Naive thymus-derived CD4-positive, alpha-beta T cell (primary cell): Measurements from ENCODE around the gene MELK. TPM values are rescaled to one million over a fixed set of nuclear protein-coding genes. Genes with fewer than 3 reads are reported as not detected.
"Not testable (repeated sequence)": the region's sequence is repeated elsewhere in the genome, so short reads cannot be mapped to it uniquely, and the experiment has no call there.

Source experiments
- ATAC-seq: fragments of 150-1000 bp; cut with Tn5 transposase; 2 replicates; pipeline ENCODE4 v1.10.0; 2021; ENCODE audit warnings: mild to moderate bottlenecking, moderate library complexity
- CTCF ChIA-PET: fragments of 350-600 bp; sonication (Branson Sonifier 250); formaldehyde crosslinking; loops from one replicate; lab custom pipeline; 2021; ENCODE audit warnings: antibody characterized with exemption; lab: Charles Lee
- POLR2A ChIA-PET: fragments of 350-600 bp; sonication (Branson Sonifier 250); formaldehyde crosslinking; loops from one replicate; lab custom pipeline; 2021; ENCODE audit warnings: antibody characterized with exemption, inconsistent platforms; lab: Charles Lee
- DNase-seq, 9 donors: peaks; one replicate each; pipeline versions ENCODE4 v3.0.0 to v3.0.0-alpha.2; 2020 to 2022; ENCODE audit warnings: mixed read lengths in 1 of 9
- H3K27ac ChIP-seq: one replicate; pipeline ENCODE4 v1.7.0; 2013; ENCODE audit warnings: mild to moderate bottlenecking, low read depth, low read length, moderate library complexity
- H3K27me3 ChIP-seq, 2 donors: one replicate each; pipeline ENCODE4 v1.7.0; 2013; ENCODE audit warnings: low read length in 2 of 2, mild to moderate bottlenecking in 2 of 2, moderate library complexity in 2 of 2; ENCODE audit not compliant: control insufficient read depth in 2 of 2, insufficient read depth in 2 of 2
- H3K36me3 ChIP-seq, 3 experiments: 1 replicate in 2 of 3; 2 replicates in 1 of 3; pipeline ENCODE4 v1.7.0; 2013; ENCODE audit warnings: low read length in 3 of 3, mild to moderate bottlenecking in 3 of 3, moderate library complexity in 1 of 3; ENCODE audit not compliant: insufficient read depth in 3 of 3, control insufficient read depth in 2 of 3
- H3K4me1 ChIP-seq, 2 donors: one replicate each; pipeline ENCODE4 v1.7.0; 2013; ENCODE audit warnings: low read length in 2 of 2, mild to moderate bottlenecking in 2 of 2, moderate library complexity in 1 of 2; ENCODE audit not compliant: control insufficient read depth in 2 of 2, insufficient read depth in 2 of 2
- H3K4me3 ChIP-seq: 2 replicates; pipeline ENCODE4 v1.7.0; 2013; ENCODE audit warnings: mild to moderate bottlenecking, low read length
- H3K9me3 ChIP-seq, 3 experiments: 1 replicate in 2 of 3; 2 replicates in 1 of 3; pipeline ENCODE4 v1.7.0; 2013; ENCODE audit warnings: low read length in 3 of 3; ENCODE audit not compliant: control insufficient read depth in 2 of 3
- H3K27ac Mint-ChIP-seq, 9 donors: one replicate each; pipeline ENCODE4 v1.8.0; 2020 to 2022; ENCODE audit warnings: mixed read lengths in 9 of 9, mild to moderate bottlenecking in 8 of 9, moderate library complexity in 5 of 9, inconsistent platforms in 2 of 9
- H3K27me3 Mint-ChIP-seq, 5 donors: one replicate each; pipeline ENCODE4 v1.8.0; 2021 to 2022; ENCODE audit warnings: mixed read lengths in 5 of 5, mild to moderate bottlenecking in 1 of 5
- H3K36me3 Mint-ChIP-seq, 5 donors: one replicate each; pipeline ENCODE4 v1.8.0; 2020 to 2022; ENCODE audit warnings: mixed read lengths in 5 of 5, mild to moderate bottlenecking in 3 of 5, inconsistent platforms in 1 of 5
- H3K4me1 Mint-ChIP-seq, 7 donors: one replicate each; pipeline ENCODE4 v1.8.0; 2020 to 2022; ENCODE audit warnings: mixed read lengths in 7 of 7, mild to moderate bottlenecking in 3 of 7, inconsistent platforms in 1 of 7
- H3K4me3 Mint-ChIP-seq, 10 donors: one replicate each; pipeline ENCODE4 v1.8.0; 2020 to 2022; ENCODE audit warnings: mild to moderate bottlenecking in 10 of 10, mixed read lengths in 10 of 10, moderate library complexity in 6 of 10, inconsistent platforms in 2 of 10
- H3K9me3 Mint-ChIP-seq, 11 donors: one replicate each; pipeline ENCODE4 v1.8.0; 2020 to 2022; ENCODE audit warnings: mixed read lengths in 11 of 11, mild to moderate bottlenecking in 4 of 11, inconsistent platforms in 1 of 11, moderate library complexity in 1 of 11
- intact Hi-C, 2 donors: fragments of 100-400 bp; cut with micrococcal nuclease; formaldehyde crosslinking; loops; one replicate each; pipeline ENCODE4 v1.15.1; 2023
- polyA plus RNA-seq, 2 donors: library from polyadenylated mRNA; unstranded; fragments of 300-500 nt; fragmentation: Illumina TruSeq; gene quantifications; one replicate each; pipeline ENCODE4 v1.2.3, GENCODE V29; 2021
- total RNA-seq, 6 experiments: library from RNA in 5 of 6; stranded (reverse) in 5 of 6; gene quantifications; 1 replicate in 5 of 6; 2 replicates in 1 of 6; pipeline ENCODE4 v1.2.3 and lab custom pipeline; 2021 to 2026

MELK gene
- total and polyA plus RNA-seq, 7 experiments from 2014 or later: 0.22 to 40.2 (median 0.88) TPM; not detected in 4

DNA sequence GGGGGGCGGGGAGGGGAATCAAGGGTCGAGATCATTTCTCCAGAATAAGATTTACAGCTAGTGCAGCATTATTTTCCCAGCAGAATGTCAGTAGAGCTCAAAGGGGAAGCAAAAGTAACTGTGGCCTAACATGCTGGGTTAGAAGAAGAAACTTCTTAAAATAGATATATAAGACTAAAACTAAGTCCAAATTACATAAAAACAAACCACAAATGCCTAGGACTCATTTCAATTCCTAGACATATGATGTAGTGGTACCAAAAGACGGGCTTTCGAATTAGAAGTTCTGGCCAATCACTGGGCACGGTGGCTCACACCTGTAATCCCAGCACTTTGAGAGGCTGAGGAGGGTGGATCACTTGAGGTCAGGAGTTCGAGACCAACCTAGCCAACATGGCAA lies 20.8 kb upstream of the MELK start:
- Histone ChIP-seq H3K36me3 (no peaks in the 10 kb centered on the region), H3K4me3 (no peak overlapping the region), H3K4me1 (no peaks in the 10 kb centered on the region), H3K9me3 (no peaks in the 10 kb centered on the region), H3K27ac (no peak overlapping the region), H3K27me3 (no peaks in the 10 kb centered on the region)
- Mint-ChIP-seq H3K36me3 (no peaks in the 10 kb centered on the region), H3K4me1 (peaks cover 0 to 6% (median 2%) of the 10 kb centered on the region in 7 donors), H3K9me3 (no peaks in the 10 kb centered on the region), H3K4me3 (no peak overlapping the region), H3K27me3 (peaks cover 0 to 22% (median 3%) of the 10 kb centered on the region in 5 donors), H3K27ac (no peak overlapping the region)
- no peak for ATAC-seq
- CTCF ChIA-PET: interaction anchor here (1.1 to 10.6 kb wide), 3 partner anchors 60 to 146 kb away, joined by 4 to 253 read pairs (median 5); no protein-coding TSS in a partner anchor
- DNase-seq: no peak
- intact Hi-C loops: no loop called here
- POLR2A ChIA-PET: interaction anchor here (1.1 kb wide), 1 partner anchor 51 kb away, joined by 3 read pairs; no protein-coding TSS in a partner anchor

DNA sequence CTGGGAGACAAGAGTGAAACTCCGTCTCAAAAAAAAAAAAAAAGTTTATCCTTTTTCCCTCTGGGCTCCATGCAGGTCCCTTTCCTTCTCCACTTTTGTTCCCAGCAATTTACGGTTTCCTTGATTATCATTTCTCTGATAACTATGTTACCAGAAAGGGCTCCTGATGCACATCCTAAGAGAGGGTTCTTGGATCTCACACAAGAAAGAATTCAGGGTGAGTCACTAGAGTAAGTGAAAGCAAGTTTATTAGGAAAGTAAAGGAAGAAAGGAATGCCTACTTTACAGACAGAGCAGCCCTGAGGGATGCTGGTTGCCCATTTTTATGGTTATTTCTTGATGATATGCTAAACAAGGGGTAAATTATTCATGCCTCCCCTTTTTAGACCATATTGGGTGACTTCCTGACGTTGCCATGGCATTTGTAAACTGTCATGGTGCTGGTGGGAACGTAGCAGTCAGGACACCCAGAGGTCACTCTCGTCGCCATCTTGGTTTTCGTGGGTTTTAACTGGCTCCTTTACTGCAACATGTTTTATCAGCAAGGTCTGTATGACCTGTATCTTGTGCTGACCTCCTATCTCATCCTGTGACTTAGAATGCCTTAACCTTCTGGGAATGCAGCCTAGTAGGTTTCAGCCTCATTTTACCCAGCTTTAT lies 13.5 kb upstream of the MELK start:
- ATAC-seq (no peak), DNase-seq (no peak)
- no peak overlapping the region for H3K27ac ChIP-seq
- ChIA-PET POLR2A (interaction anchor here (1.2 kb wide), 1 partner anchor 152 kb away, joined by 3 read pairs; no protein-coding TSS in a partner anchor), CTCF (interaction anchor here (10.6 kb wide), 1 partner anchor 153 kb away, joined by 253 read pairs; no protein-coding TSS in a partner anchor)
- no peaks in the 10 kb centered on the region for H3K27me3 ChIP-seq
- Mint-ChIP-seq H3K4me3 (no peak overlapping the region), H3K27ac (no peak overlapping the region), H3K36me3 (no peaks in the 10 kb centered on the region), H3K9me3 (no peaks in the 10 kb centered on the region), H3K27me3 (no peaks in the 10 kb centered on the region), H3K4me1 (peaks cover 0 to 5% (median 2%) of the 10 kb centered on the region in 7 donors)
- no peaks in the 10 kb centered on the region for H3K4me1 ChIP-seq
- no peaks in the 10 kb centered on the region for H3K36me3 ChIP-seq
- no peak overlapping the region for H3K4me3 ChIP-seq
- no peaks in the 10 kb centered on the region for H3K9me3 ChIP-seq
- intact Hi-C loops: loop anchor here in 1 of 2 donors (5.0 kb wide), 1 partner anchor 168 kb away; no protein-coding TSS in a partner anchor

DNA sequence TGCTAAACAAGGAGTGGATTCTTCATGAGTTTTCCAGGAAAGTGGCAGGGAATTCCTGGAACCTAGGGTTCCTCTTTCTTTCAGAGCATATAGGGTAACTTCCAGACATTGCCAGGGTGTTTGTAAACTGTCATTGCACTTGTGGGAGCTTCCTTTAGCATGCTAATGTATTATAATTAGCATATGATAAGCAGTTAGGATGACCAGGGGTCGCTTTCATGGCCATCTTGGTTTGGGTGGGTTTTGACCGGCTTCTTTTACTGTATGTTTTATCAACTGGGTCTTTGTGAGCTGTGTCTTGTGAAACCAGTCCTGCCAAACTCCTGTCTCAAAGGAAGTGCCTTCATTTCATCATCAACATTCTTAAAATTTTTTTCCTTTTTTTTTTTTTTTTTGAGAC lies 11.9 kb upstream of the MELK start:
- Histone ChIP-seq H3K36me3 (no peaks in the 10 kb centered on the region), H3K27me3 (no peaks in the 10 kb centered on the region), H3K4me1 (no peaks in the 10 kb centered on the region), H3K9me3 (no peaks in the 10 kb centered on the region), H3K27ac (no peak overlapping the region), H3K4me3 (no peak overlapping the region)
- Mint-ChIP-seq H3K4me3 (no peak overlapping the region), H3K4me1 (peaks cover 0 to 3% (median under 1%) of the 10 kb centered on the region in 7 donors), H3K27ac (no peak overlapping the region), H3K27me3 (no peaks in the 10 kb centered on the region), H3K9me3 (no peaks in the 10 kb centered on the region), H3K36me3 (no peaks in the 10 kb centered on the region)
- ATAC-seq (no peak), DNase-seq (no peak)
- ChIA-PET POLR2A (interaction anchor here (0.6 kb wide), 1 partner anchor 152 kb away, joined by 5 read pairs; no protein-coding TSS in a partner anchor), CTCF (interaction anchor here (0.7 to 10.6 kb wide), 2 partner anchors 155 to 468 kb away, joined by 3 to 253 read pairs; no protein-coding TSS in a partner anchor)
- intact Hi-C loops: no loop called here

DNA sequence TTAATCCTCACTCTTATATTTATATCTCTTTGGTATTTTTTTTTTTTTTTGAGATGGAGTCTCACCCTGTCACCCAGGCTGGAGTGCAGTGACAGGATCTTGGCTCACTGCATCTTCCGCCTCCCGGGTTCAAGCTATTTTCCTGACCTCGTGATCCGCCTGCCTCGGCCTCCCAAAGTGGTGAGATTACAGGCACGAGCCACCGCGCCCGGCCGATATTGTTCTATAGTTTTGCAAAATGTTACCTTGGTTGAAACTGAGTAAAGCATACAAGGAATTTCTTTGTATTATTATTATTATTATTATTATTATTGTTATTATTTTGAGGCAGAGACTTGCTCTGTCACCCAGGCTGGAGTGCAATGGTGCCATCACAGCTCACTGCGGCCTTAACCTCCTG lies 9.9 kb upstream of the MELK start:
- H3K27ac ChIP-seq, H3K27me3 ChIP-seq, ATAC-seq, H3K4me3 Mint-ChIP-seq, H3K4me1 Mint-ChIP-seq, H3K36me3 ChIP-seq, H3K27me3 Mint-ChIP-seq, H3K4me1 ChIP-seq, H3K9me3 Mint-ChIP-seq, intact Hi-C loops, H3K36me3 Mint-ChIP-seq, H3K9me3 ChIP-seq, DNase-seq, H3K4me3 ChIP-seq: not testable (repeated sequence)
- ChIA-PET POLR2A (interaction anchor here (1.5 kb wide), 1 partner anchor 9 kb away, joined by 5 read pairs; the partner anchor contains the start of gene MELK), CTCF (interaction anchor here (0.7 kb wide), 1 partner anchor 220 kb away, joined by 3 read pairs; no protein-coding TSS in a partner anchor)
- H3K27ac Mint-ChIP-seq: peak overlapping the region in 1 of 9 donors; percentile 36

DNA sequence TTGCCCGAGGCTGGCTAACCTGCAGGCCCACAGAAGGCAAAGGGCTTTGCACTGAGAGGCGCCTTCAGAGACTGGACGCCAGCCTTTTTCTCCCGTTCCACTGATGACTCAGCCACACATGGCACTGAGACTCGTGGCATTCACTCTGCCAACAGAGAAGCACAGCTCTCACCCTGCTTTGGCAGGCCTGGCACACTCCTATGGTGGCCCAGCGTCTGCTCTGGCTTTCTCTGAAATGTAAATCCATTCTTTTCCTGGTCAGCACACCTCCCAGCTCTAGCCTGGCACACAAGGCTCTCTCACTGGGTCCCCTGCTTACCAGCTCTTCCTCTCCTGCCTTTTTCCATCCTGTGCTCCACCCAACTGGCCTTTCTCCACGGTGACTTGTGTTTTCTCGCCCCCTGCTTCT lies 5.9 kb upstream of the MELK start:
- CTCF ChIA-PET: interaction anchor here (1.0 to 1.1 kb wide), 2 partner anchors 10 to 159 kb away, joined by 3 read pairs; no protein-coding TSS in a partner anchor

DNA sequence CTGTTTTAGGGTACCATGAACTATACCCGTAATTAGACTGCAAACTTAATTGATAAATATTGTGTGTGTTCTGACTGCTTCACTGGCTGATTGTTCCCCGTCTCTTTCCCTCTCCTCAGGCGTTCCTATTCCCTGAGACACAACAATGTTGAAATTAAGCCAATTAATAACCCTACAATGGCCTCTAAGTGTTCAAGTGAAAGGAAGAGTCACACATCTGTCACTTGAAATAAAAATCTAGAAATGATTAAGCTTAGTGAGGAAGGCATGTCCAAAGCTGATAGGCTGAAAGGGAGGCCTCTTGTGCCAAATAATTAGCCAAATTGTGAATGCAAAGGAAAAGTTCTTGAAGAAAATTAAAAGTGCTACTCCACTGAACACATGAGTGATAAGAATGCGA lies 4.0 kb upstream of the MELK start:
- POLR2A ChIA-PET: interaction anchor here (0.6 kb wide), 1 partner anchor 201 kb away, joined by 5 read pairs; no protein-coding TSS in a partner anchor
- H3K36me3 Mint-ChIP-seq, ATAC-seq, H3K4me3 ChIP-seq, intact Hi-C loops, H3K9me3 Mint-ChIP-seq, H3K27ac Mint-ChIP-seq, H3K4me1 ChIP-seq, H3K36me3 ChIP-seq, H3K4me3 Mint-ChIP-seq, DNase-seq, H3K27ac ChIP-seq, H3K27me3 Mint-ChIP-seq, H3K27me3 ChIP-seq, CTCF ChIA-PET, H3K9me3 ChIP-seq: not testable (repeated sequence)
- peaks cover 6 to 20% (median 11%) of the 10 kb centered on the region in 7 donors for H3K4me1 Mint-ChIP-seq

More for the DNA sequence above, 5.9 kb upstream of the MELK start:
- POLR2A ChIA-PET: interaction anchor here (0.7 kb wide), 1 partner anchor 10 kb away, joined by 3 read pairs; no protein-coding TSS in a partner anchor
- Histone ChIP-seq H3K27ac (no peak overlapping the region), H3K27me3 (no peaks in the 10 kb centered on the region), H3K36me3 (no peaks in the 10 kb centered on the region), H3K9me3 (no peaks in the 10 kb centered on the region), H3K4me1 (no peaks in the 10 kb centered on the region), H3K4me3 (no peak overlapping the region)
- Mint-ChIP-seq H3K4me3 (no peak overlapping the region), H3K36me3 (no peaks in the 10 kb centered on the region), H3K4me1 (peaks cover 0 to 3% (median 0%) of the 10 kb centered on the region in 7 donors), H3K27me3 (peaks cover 0 to 5% (median 0%) of the 10 kb centered on the region in 5 donors), H3K9me3 (no peaks in the 10 kb centered on the region), H3K27ac (no peak overlapping the region)
- ATAC-seq (no peak), DNase-seq (no peak)
- intact Hi-C loops: no loop called here
